Astrocyte (in vitro differentiated cells and primary cell): ENCODE measurements around the gene TWF2.

Source experiments
- CTCF ChIP-seq: IDR thresholded peaks from 2 replicates; pipeline ENCODE4 v1.5.1; 2011; ENCODE audit warnings: low read depth, mild to moderate bottlenecking, inconsistent platforms, low read length, moderate library complexity; ENCODE audit not compliant: insufficient read depth
- EZH2 ChIP-seq: IDR thresholded peaks from 2 replicates; pipeline ENCODE4 v1.6.1; 2012; ENCODE audit warnings: mild to moderate bottlenecking, low read length, inconsistent platforms; ENCODE audit not compliant: insufficient read depth

DNA sequence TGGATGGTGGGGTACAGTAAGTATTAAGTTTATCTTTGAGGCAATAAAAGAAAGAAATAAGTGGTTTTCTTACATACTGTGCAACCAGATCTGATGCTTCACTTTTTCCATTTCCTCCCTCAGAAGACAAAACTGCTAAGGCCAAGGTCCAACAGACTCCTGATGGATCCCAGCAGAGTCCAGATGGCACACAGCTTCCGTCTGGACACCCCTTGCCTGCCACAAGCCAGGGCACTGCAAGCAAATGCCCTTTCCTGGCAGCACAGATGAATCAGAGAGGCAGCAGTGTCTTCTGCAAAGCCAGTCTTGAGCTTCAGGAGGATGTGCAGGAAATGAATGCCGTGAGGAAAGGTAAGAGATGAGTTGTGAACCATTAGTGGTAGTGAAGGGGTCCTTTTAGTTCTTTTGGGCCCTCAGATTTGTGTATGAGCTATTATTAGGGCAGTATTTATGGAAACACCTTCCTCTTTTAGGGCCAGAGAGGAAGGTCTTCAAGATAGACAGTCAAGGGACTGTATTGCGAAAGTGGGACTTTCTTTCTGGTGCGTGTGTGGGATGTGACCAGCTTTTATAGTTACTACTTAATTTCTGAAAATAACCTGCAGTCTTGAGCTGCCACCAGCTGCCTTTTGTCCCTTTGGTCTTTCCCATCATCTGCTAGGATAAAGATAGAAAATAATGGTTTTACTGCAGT lies 36.4 kb downstream of the TWF2 start:
- TF ChIP-seq CTCF: no peak
- TF ChIP-seq EZH2: no peak
